HEK293 (cell line): ENCODE results near the gene PCNX4.
A peak's percentile ranks its signal among the peaks of the same experiment; 100 is the strongest.

ENCODE experiments used
- CTCF ChIA-PET: fragments of 350-600 bp; formaldehyde crosslinking; extraction: SDS; loops from one replicate; lab custom pipeline; 2021; ENCODE audit warnings: antibody characterized with exemption; lab: Yijun Ruan, JAX
- POLR2A ChIA-PET: fragments of 300-600 bp; formaldehyde crosslinking; extraction: SDS; loops from one replicate; lab custom pipeline; 2020; ENCODE audit warnings: antibody characterized with exemption, inconsistent platforms; lab: Yijun Ruan, JAX
- H3K27ac ChIP-seq: fragments of 200-500 bp; sonication (Bioruptor generic); 2 replicates; pipeline ENCODE4 v1.5.1; 2014; ENCODE audit warnings: low read depth, low read length, control low read depth, inconsistent platforms; ENCODE audit errors: extremely low read depth
- H3K36me3 ChIP-seq, 2 experiments: fragments of 200-500 bp in 1 of 2; sonication (Bioruptor generic) in 1 of 2; 1 replicate in 1 of 2; 2 replicates in 1 of 2; pipeline ENCODE4 v1.5.1; 2014 to 2017; ENCODE audit warnings: inconsistent platforms in 2 of 2, low read length in 2 of 2; ENCODE audit not compliant: control insufficient read depth in 2 of 2, insufficient read depth in 1 of 2
- H3K4me1 ChIP-seq: fragments of 200-500 bp; sonication (Bioruptor generic); 2 replicates; pipeline ENCODE4 v1.5.1; 2014; ENCODE audit warnings: mild to moderate bottlenecking, low read length, inconsistent platforms; ENCODE audit not compliant: control insufficient read depth, insufficient read depth
- H3K4me3 ChIP-seq: 2 replicates; pipeline ENCODE4 v1.5.1; 2011; ENCODE audit warnings: low read depth, mild to moderate bottlenecking, control low read depth, low read length, moderate library complexity
- H3K9me3 ChIP-seq: fragments of 200-500 bp; sonication (Bioruptor generic); 2 replicates; pipeline ENCODE4 v1.5.1; 2014; ENCODE audit warnings: low read depth, low read length, inconsistent platforms; ENCODE audit not compliant: control insufficient read depth, insufficient read depth
- GLI2 ChIP-seq: fragments of 450-650 bp; formaldehyde crosslinking; IDR thresholded peaks from 2 replicates; pipeline ENCODE4; 2017; ENCODE audit warnings: missing biosample characterization, missing genetic modification characterization, low read depth, borderline replicate concordance
- PRDM1 ChIP-seq: fragments of 450-650 bp; formaldehyde crosslinking; IDR thresholded peaks from 2 replicates; pipeline ENCODE4; 2016; ENCODE audit warnings: missing biosample characterization, missing genetic modification characterization
- SALL2 ChIP-seq: fragments of 450-650 bp; formaldehyde crosslinking; IDR thresholded peaks from 2 replicates; pipeline ENCODE4 v1.5.0; 2017; ENCODE audit warnings: missing biosample characterization, mild to moderate bottlenecking, missing genetic modification characterization, borderline replicate concordance
- ZNF274 ChIP-seq, 2 experiments: fragments of 200-500 bp in 1 of 2; fragments of 450-650 bp in 1 of 2; sonication (Bioruptor generic) in 1 of 2; formaldehyde crosslinking in 1 of 2; IDR thresholded peaks; 2 replicates each; pipeline versions ENCODE4 v1.5.1 to v1.6.1; 2014 to 2016; ENCODE audit warnings: borderline replicate concordance in 1 of 2, inconsistent platforms in 1 of 2, low read length in 1 of 2, missing biosample characterization in 1 of 2, missing genetic modification characterization in 1 of 2
- ZNF354C ChIP-seq: fragments of 450-650 bp; formaldehyde crosslinking; IDR thresholded peaks from 2 replicates; pipeline ENCODE4 v1.5.1; 2016; ENCODE audit warnings: missing biosample characterization, missing genetic modification characterization, low read depth, borderline replicate concordance
- ZNF404 ChIP-seq: fragments of 450-650 bp; formaldehyde crosslinking; IDR thresholded peaks from 2 replicates; pipeline ENCODE4 v1.5.1; 2017; ENCODE audit warnings: missing biosample characterization, missing genetic modification characterization
- ZNF416 ChIP-seq: fragments of 450-650 bp; formaldehyde crosslinking; IDR thresholded peaks from 2 replicates; pipeline ENCODE4 v1.5.1; 2016; ENCODE audit warnings: missing biosample characterization, missing genetic modification characterization
- ZNF585B ChIP-seq: fragments of 450-650 bp; formaldehyde crosslinking; IDR thresholded peaks from 2 replicates; pipeline ENCODE4 v1.5.1; 2016; ENCODE audit warnings: missing biosample characterization, missing genetic modification characterization
- ZNF624 ChIP-seq: fragments of 450-650 bp; formaldehyde crosslinking; IDR thresholded peaks from 2 replicates; pipeline ENCODE4 v1.5.1; 2017; ENCODE audit warnings: missing biosample characterization, missing genetic modification characterization
- ZNF837 ChIP-seq: fragments of 450-650 bp; formaldehyde crosslinking; IDR thresholded peaks from 2 replicates; pipeline ENCODE4 v1.5.1; 2016; ENCODE audit warnings: missing biosample characterization, missing genetic modification characterization
- TF ChIP-seq, protein P1 (sequence below): fragments of 450-650 bp; formaldehyde crosslinking; IDR thresholded peaks from 2 replicates; pipeline ENCODE4 v1.5.1; 2017; ENCODE audit warnings: missing biosample characterization, missing genetic modification characterization
- TF ChIP-seq, protein P2 (sequence below): fragments of 450-650 bp; formaldehyde crosslinking; IDR thresholded peaks from 2 replicates; pipeline ENCODE4 v1.5.1; 2016; ENCODE audit warnings: missing biosample characterization, missing genetic modification characterization
- TF ChIP-seq, protein P3 (sequence below): fragments of 450-650 bp; formaldehyde crosslinking; IDR thresholded peaks from 2 replicates; pipeline ENCODE4 v1.5.1; 2016; ENCODE audit warnings: missing biosample characterization, missing genetic modification characterization
- TF ChIP-seq, protein P4 (sequence below): fragments of 450-650 bp; formaldehyde crosslinking; IDR thresholded peaks from 2 replicates; pipeline ENCODE4 v1.5.1; 2016; ENCODE audit warnings: missing biosample characterization, missing genetic modification characterization
- TF ChIP-seq, protein P5 (sequence below): fragments of 450-650 bp; formaldehyde crosslinking; conservative IDR thresholded peaks from 2 replicates; pipeline ENCODE4 v1.5.1; 2016; ENCODE audit warnings: low read depth, missing biosample characterization, missing genetic modification characterization

PCNX4 gene

DNA sequence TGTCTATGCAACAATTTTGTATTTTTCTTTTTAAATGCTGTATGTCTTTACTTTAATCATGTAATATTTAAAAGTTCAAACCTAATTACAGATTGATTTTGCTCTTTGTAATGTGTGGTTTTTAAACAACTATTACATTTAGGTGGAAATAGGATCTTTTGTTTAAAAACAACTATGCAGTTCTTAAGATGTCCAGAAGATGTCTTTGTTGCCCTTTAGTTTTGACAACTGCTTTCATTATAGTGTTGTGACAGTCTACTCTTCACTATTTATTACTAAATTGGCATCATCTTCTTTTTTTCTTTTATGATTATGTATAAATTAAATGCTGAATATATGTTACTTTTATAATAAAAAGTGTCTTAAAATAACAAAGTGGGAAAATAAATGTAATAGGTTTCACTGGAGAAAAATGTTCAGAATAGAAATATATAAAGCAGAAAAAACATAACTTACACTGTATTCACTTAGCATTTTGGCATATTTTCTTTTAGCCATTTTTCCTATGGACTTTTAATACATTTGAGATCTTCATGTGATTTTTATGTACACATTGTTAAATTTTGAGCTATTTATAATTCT, 27.1 kb upstream of the PCNX4 start (continued):
- TF ChIP-seq, protein P1, sequence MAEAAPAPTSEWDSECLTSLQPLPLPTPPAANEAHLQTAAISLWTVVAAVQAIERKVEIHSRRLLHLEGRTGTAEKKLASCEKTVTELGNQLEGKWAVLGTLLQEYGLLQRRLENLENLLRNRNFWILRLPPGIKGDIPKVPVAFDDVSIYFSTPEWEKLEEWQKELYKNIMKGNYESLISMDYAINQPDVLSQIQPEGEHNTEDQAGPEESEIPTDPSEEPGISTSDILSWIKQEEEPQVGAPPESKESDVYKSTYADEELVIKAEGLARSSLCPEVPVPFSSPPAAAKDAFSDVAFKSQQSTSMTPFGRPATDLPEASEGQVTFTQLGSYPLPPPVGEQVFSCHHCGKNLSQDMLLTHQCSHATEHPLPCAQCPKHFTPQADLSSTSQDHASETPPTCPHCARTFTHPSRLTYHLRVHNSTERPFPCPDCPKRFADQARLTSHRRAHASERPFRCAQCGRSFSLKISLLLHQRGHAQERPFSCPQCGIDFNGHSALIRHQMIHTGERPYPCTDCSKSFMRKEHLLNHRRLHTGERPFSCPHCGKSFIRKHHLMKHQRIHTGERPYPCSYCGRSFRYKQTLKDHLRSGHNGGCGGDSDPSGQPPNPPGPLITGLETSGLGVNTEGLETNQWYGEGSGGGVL (tag by site-specific recombination): no peak
- TF ChIP-seq PRDM1 (tag by site-specific recombination) (0 out of 2 replicates have a peak, but pooled peaks have one; percentile 21), ZNF354C (tag by site-specific recombination) (no peak)
- TF ChIP-seq, protein P2, sequence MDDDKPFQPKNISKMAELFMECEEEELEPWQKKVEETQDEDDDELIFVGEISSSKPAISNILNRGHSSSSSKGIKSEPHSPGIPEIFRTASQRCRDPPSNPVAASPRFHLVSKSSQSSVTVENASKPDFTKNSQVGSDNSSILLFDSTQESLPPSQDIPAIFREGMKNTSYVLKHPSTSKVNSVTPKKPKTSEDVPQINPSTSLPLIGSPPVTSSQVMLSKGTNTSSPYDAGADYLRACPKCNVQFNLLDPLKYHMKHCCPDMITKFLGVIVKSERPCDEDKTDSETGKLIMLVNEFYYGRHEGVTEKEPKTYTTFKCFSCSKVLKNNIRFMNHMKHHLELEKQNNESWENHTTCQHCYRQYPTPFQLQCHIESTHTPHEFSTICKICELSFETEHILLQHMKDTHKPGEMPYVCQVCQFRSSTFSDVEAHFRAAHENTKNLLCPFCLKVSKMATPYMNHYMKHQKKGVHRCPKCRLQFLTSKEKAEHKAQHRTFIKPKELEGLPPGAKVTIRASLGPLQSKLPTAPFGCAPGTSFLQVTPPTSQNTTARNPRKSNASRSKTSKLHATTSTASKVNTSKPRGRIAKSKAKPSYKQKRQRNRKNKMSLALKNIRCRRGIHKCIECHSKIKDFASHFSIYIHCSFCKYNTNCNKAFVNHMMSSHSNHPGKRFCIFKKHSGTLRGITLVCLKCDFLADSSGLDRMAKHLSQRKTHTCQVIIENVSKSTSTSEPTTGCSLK (tag by site-specific recombination): no peak
- TF ChIP-seq, all 188 proteins: peak for 2

DNA sequence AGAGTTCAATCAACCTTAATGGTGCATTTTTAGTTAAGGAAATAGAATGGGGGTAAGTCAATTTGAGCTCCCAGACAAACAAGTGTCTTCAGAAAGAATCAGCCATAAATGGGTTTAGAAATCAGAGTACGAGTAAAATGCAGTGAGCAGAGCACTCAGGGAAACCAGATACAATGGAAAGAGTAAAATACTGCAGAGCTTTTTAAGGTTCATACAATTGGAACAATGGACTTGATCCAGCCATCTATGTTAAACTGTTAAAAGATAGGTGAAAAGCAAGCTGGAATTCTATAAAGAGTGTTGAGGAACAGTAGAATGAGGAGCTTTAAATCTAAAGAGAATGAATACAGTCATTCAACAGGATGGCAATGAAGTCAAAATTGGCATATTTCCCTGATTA, 23.8 kb upstream of the PCNX4 start:
- TF ChIP-seq SALL2 (tag by site-specific recombination) (no peak), ZNF585B (tag by site-specific recombination) (no peak), ZNF624 (tag by site-specific recombination) (no peak), GLI2 (tag by site-specific recombination) (no peak), ZNF837 (tag by site-specific recombination) (no peak)
- Histone ChIP-seq H3K36me3 (no peaks in the 10 kb centered on the region), H3K9me3 (no peaks in the 10 kb centered on the region), H3K4me1 (no peaks in the 10 kb centered on the region), H3K4me3 (no peak overlapping the region), H3K27ac (no peak overlapping the region)
- POLR2A ChIA-PET: no interaction called here
- CTCF ChIA-PET: interaction anchor here (0.7 to 4.9 kb wide), 2 partner anchors 101 to 116 kb away, joined by 3 to 73 read pairs; no protein-coding TSS in a partner anchor

DNA sequence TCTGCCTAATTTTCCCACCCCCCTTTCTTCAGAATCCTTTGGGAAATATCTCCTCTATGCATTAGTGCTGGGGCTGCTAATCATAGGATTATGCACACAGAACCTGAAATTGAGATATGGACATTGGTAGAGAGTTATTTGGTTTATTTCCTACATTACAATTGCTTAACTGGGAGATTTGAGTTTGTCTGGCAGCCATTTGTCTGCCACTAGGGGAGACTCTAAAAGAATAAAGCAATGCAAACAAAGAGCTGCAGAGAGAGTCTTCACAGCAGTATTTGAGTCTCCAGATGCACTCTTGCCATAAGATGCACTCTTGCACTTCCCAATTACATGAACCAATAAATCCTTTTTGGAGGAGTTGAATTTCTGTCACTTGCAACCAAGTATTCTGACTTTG, 12.0 kb upstream of the PCNX4 start:
- ChIA-PET CTCF (interaction anchor here (1.4 to 1.9 kb wide), 2 partner anchors 15 to 17 kb away, joined by 3 to 9 read pairs; no protein-coding TSS in a partner anchor), POLR2A (no interaction called here)
- H3K9me3 ChIP-seq: no peaks in the 10 kb centered on the region
- no peak overlapping the region for H3K27ac ChIP-seq
- H3K4me1 ChIP-seq: no peaks in the 10 kb centered on the region
- H3K36me3 ChIP-seq: no peaks in the 10 kb centered on the region
- no peak overlapping the region for H3K4me3 ChIP-seq
- TF ChIP-seq ZNF404 (tag by site-specific recombination) (no peak), ZNF416 (tag by site-specific recombination) (no peak), ZNF274 (IDR thresholded peaks at IDR 0.05; ENCODE audit: low read length) (no peak), ZNF274 (tag by site-specific recombination; IDR thresholded peaks at IDR 0.05; ENCODE audit: borderline replicate concordance) (no peak)
- TF ChIP-seq, protein P3, sequence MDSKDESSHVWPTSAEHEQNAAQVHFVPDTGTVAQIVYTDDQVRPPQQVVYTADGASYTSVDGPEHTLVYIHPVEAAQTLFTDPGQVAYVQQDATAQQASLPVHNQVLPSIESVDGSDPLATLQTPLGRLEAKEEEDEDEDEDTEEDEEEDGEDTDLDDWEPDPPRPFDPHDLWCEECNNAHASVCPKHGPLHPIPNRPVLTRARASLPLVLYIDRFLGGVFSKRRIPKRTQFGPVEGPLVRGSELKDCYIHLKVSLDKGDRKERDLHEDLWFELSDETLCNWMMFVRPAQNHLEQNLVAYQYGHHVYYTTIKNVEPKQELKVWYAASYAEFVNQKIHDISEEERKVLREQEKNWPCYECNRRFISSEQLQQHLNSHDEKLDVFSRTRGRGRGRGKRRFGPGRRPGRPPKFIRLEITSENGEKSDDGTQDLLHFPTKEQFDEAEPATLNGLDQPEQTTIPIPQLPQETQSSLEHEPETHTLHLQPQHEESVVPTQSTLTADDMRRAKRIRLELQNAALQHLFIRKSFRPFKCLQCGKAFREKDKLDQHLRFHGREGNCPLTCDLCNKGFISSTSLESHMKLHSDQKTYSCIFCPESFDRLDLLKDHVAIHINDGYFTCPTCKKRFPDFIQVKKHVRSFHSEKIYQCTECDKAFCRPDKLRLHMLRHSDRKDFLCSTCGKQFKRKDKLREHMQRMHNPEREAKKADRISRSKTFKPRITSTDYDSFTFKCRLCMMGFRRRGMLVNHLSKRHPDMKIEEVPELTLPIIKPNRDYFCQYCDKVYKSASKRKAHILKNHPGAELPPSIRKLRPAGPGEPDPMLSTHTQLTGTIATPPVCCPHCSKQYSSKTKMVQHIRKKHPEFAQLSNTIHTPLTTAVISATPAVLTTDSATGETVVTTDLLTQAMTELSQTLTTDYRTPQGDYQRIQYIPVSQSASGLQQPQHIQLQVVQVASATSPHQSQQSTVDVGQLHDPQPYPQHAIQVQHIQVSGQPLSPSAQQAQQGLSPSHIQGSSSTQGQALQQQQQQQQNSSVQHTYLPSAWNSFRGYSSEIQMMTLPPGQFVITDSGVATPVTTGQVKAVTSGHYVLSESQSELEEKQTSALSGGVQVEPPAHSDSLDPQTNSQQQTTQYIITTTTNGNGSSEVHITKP (tag by site-specific recombination): no peak
- TF ChIP-seq, protein P4, sequence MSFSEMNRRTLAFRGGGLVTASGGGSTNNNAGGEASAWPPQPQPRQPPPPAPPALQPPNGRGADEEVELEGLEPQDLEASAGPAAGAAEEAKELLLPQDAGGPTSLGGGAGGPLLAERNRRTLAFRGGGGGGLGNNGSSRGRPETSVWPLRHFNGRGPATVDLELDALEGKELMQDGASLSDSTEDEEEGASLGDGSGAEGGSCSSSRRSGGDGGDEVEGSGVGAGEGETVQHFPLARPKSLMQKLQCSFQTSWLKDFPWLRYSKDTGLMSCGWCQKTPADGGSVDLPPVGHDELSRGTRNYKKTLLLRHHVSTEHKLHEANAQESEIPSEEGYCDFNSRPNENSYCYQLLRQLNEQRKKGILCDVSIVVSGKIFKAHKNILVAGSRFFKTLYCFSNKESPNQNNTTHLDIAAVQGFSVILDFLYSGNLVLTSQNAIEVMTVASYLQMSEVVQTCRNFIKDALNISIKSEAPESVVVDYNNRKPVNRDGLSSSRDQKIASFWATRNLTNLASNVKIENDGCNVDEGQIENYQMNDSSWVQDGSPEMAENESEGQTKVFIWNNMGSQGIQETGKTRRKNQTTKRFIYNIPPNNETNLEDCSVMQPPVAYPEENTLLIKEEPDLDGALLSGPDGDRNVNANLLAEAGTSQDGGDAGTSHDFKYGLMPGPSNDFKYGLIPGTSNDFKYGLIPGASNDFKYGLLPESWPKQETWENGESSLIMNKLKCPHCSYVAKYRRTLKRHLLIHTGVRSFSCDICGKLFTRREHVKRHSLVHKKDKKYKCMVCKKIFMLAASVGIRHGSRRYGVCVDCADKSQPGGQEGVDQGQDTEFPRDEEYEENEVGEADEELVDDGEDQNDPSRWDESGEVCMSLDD (tag by site-specific recombination): no peak
- TF ChIP-seq, protein P5, sequence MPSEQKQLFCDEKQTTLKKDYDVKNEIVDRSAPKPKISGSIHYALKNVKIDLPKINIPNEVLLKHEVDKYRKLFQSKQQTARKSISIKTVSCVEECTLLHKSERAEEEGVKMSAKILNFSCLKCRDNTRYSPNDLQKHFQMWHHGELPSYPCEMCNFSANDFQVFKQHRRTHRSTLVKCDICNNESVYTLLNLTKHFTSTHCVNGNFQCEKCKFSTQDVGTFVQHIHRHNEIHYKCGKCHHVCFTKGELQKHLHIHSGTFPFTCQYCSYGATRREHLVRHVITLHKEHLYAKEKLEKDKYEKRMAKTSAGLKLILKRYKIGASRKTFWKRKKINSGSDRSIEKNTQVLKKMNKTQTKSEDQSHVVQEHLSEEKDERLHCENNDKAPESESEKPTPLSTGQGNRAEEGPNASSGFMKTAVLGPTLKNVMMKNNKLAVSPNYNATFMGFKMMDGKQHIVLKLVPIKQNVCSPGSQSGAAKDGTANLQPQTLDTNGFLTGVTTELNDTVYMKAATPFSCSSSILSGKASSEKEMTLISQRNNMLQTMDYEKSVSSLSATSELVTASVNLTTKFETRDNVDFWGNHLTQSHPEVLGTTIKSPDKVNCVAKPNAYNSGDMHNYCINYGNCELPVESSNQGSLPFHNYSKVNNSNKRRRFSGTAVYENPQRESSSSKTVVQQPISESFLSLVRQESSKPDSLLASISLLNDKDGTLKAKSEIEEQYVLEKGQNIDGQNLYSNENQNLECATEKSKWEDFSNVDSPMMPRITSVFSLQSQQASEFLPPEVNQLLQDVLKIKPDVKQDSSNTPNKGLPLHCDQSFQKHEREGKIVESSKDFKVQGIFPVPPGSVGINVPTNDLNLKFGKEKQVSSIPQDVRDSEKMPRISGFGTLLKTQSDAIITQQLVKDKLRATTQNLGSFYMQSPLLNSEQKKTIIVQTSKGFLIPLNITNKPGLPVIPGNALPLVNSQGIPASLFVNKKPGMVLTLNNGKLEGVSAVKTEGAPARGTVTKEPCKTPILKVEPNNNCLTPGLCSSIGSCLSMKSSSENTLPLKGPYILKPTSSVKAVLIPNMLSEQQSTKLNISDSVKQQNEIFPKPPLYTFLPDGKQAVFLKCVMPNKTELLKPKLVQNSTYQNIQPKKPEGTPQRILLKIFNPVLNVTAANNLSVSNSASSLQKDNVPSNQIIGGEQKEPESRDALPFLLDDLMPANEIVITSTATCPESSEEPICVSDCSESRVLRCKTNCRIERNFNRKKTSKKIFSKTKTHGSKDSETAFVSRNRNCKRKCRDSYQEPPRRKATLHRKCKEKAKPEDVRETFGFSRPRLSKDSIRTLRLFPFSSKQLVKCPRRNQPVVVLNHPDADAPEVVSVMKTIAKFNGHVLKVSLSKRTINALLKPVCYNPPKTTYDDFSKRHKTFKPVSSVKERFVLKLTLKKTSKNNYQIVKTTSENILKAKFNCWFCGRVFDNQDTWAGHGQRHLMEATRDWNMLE (tag by site-specific recombination): no peak
